A549 (cell line): ENCODE measurements around the gene UNC5B. TPM values are rescaled to one million over a fixed set of nuclear protein-coding genes. Genes with fewer than 3 reads are reported as not detected.

ENCODE experiments used
- ATAC-seq, 2 experiments: fragments of 200-7000 bp in 1 of 2; fragments of >200 bp in 1 of 2; cut with Nextera tagmentation in 1 of 2; cut with Tn5 transposase in 1 of 2; 3 replicates each; pipeline versions ENCODE4 v1.8.0 to v1.9.1; 2018 to 2020; ENCODE audit warnings: mild to moderate bottlenecking in 1 of 2, moderate library complexity in 1 of 2
- CTCF ChIA-PET: fragments of 300-600 bp; sonication (Branson Sonifier 250); formaldehyde crosslinking; extraction: SDS; loops from one replicate; lab custom pipeline; 2021; ENCODE audit warnings: antibody characterized with exemption, inconsistent platforms; lab: Yijun Ruan, JAX
- POLR2A ChIA-PET: fragments of 350-600 bp; formaldehyde crosslinking; extraction: SDS; loops from one replicate; lab custom pipeline; 2021; ENCODE audit warnings: antibody characterized with exemption, inconsistent platforms; lab: Yijun Ruan, JAX
- DNase-seq, 2 experiments: peaks; one replicate each; pipeline versions ENCODE4 v3.0.0 to v3.0.0-alpha.2; 2011 to 2016; ENCODE audit warnings: low read depth in 1 of 2, low spot score in 1 of 2
- FAIRE-seq: peaks from 2 replicates; lab custom pipeline; 2011; peaks lifted over from hg19 to GRCh38; lab: Jason Lieb, UNC
- H3K27ac ChIP-seq, 2 experiments: fragments of >200 bp; sonication (Bioruptor Twin); formaldehyde crosslinking; 3 replicates each; pipeline ENCODE4 v1.5.1; 2016 to 2017
- H3K4me1 ChIP-seq: fragments of >200 bp; sonication (Bioruptor Twin); formaldehyde crosslinking; 3 replicates; pipeline ENCODE4 v1.6.1; 2016
- H3K4me2 ChIP-seq: fragments of >200 bp; sonication (Bioruptor Twin); formaldehyde crosslinking; 3 replicates; pipeline ENCODE4 v1.6.1; 2016
- H3K4me3 ChIP-seq: fragments of >200 bp; sonication (Bioruptor Twin); formaldehyde crosslinking; 3 replicates; pipeline ENCODE4 v1.5.1; 2016
- H3K9me3 ChIP-seq: fragments of >200 bp; sonication (Bioruptor Twin); formaldehyde crosslinking; 3 replicates; pipeline ENCODE4 v1.6.1; 2016
- BCL3 ChIP-seq: fragments of >200 bp; sonication (Bioruptor Twin); formaldehyde crosslinking; IDR thresholded peaks from 3 replicates; pipeline ENCODE4 v1.6.1; 2016
- CEBPB ChIP-seq, 2 experiments: fragments of >200 bp in 1 of 2; sonication (Bioruptor Twin) in 1 of 2; formaldehyde crosslinking in 1 of 2; IDR thresholded peaks; 2 replicates each; pipeline ENCODE4 v1.6.1; 2012 to 2016
- CHD4 ChIP-seq: fragments of 200-600 bp; sonication (generic); IDR thresholded peaks from 2 replicates; pipeline ENCODE4 v1.6.1; 2016; ENCODE audit warnings: antibody characterized with exemption, mild to moderate bottlenecking, borderline replicate concordance
- CTCF ChIP-seq: fragments of >200 bp; sonication (Bioruptor Twin); formaldehyde crosslinking; IDR thresholded peaks from 3 replicates; pipeline ENCODE4 v1.5.1; 2016
- EHF ChIP-seq: fragments of 250-450 bp; sonication (Bioruptor Pico); IDR thresholded peaks from 2 replicates; pipeline ENCODE4 v1.5.0; 2020; ENCODE audit warnings: mild to moderate bottlenecking
- EHMT2 ChIP-seq: fragments of 200-600 bp; sonication (generic); IDR thresholded peaks from 2 replicates; pipeline ENCODE4 v1.6.1; 2016; ENCODE audit warnings: antibody characterized with exemption, low read depth, mild to moderate bottlenecking, moderate library complexity
- FOSL2 ChIP-seq, 2 experiments: fragments of 450-650 bp in 1 of 2; fragments of >200 bp in 1 of 2; sonication (Bioruptor Twin) in 1 of 2; formaldehyde crosslinking; IDR thresholded peaks; 2 replicates each; pipeline versions ENCODE4 v1.5.0 to v1.6.1; 2016 to 2020; ENCODE audit warnings: mild to moderate bottlenecking in 1 of 2, moderate library complexity in 1 of 2
- GATA3 ChIP-seq: IDR thresholded peaks from 2 replicates; pipeline ENCODE4 v1.6.1; 2012; ENCODE audit warnings: borderline replicate concordance
- HES2 ChIP-seq: fragments of >200 bp; sonication (Bioruptor Twin); formaldehyde crosslinking; IDR thresholded peaks from 2 replicates; pipeline ENCODE4 v1.6.1; 2016
- HMGXB4 ChIP-seq: fragments of 250-450 bp; sonication (Bioruptor Pico); IDR thresholded peaks from 2 replicates; pipeline ENCODE4 v1.5.0; 2021; ENCODE audit warnings: mild to moderate bottlenecking, moderate library complexity, borderline replicate concordance
- HOXB13 ChIP-seq: fragments of 250-450 bp; sonication (Bioruptor Pico); IDR thresholded peaks from 2 replicates; pipeline ENCODE4 v1.5.0; 2020; ENCODE audit warnings: low read depth, mild to moderate bottlenecking, moderate library complexity
- HOXB5 ChIP-seq: fragments of 250-450 bp; sonication (Bioruptor Pico); IDR thresholded peaks from 2 replicates; pipeline ENCODE4 v1.5.0; 2020; ENCODE audit warnings: mild to moderate bottlenecking, moderate library complexity
- JUN ChIP-seq, 2 experiments: fragments of >200 bp; sonication (Bioruptor Twin); formaldehyde crosslinking; IDR thresholded peaks; 2 replicates in 1 of 2; 3 replicates in 1 of 2; pipeline ENCODE4 v1.6.1; 2016 to 2017
- KDM1A ChIP-seq: fragments of 200-600 bp; sonication (generic); IDR thresholded peaks from 2 replicates; pipeline ENCODE4 v1.6.1; 2016; ENCODE audit warnings: low read depth, mild to moderate bottlenecking
- MAFK ChIP-seq: fragments of 450-650 bp; IDR thresholded peaks from 2 replicates; pipeline ENCODE4 v1.6.1; 2014; ENCODE audit not compliant: partially characterized antibody
- MAX ChIP-seq: IDR thresholded peaks from 2 replicates; pipeline ENCODE4 v1.6.1; 2012
- MAZ ChIP-seq: fragments of 150-350 bp; IDR thresholded peaks from 2 replicates; pipeline ENCODE4 v1.6.1; 2014; ENCODE audit warnings: antibody characterized with exemption, low read depth, low read length, borderline replicate concordance
- NPAS2 ChIP-seq: fragments of 250-450 bp; sonication (Bioruptor Pico); IDR thresholded peaks from 2 replicates; pipeline ENCODE4 v1.8.0; 2022; ENCODE audit warnings: mild to moderate bottlenecking, moderate library complexity, borderline replicate concordance
- PBX3 ChIP-seq: IDR thresholded peaks from 2 replicates; pipeline ENCODE4 v1.6.1; 2012
- PHF8 ChIP-seq: fragments of 200-600 bp; sonication (generic); IDR thresholded peaks from 2 replicates; pipeline ENCODE4 v1.6.1; 2016; ENCODE audit warnings: low read depth, mild to moderate bottlenecking, antibody characterized with exemption, moderate library complexity, borderline replicate concordance
- POLR2AphosphoS2 ChIP-seq: conservative IDR thresholded peaks from 2 replicates; pipeline ENCODE4 v1.6.1; 2012; ENCODE audit warnings: low read length, improper control_type of control experiment, inconsistent platforms
- RAD21 ChIP-seq, 2 experiments: fragments of >200 bp in 1 of 2; sonication (Bioruptor Twin) in 1 of 2; formaldehyde crosslinking in 1 of 2; IDR thresholded peaks in 1 of 2; conservative IDR thresholded peaks in 1 of 2; 2 replicates in 1 of 2; 3 replicates in 1 of 2; pipeline ENCODE4 v1.6.1; 2012 to 2018; ENCODE audit warnings: inconsistent platforms in 1 of 2
- RARB ChIP-seq: fragments of 250-450 bp; sonication (Bioruptor Pico); IDR thresholded peaks from 2 replicates; pipeline ENCODE4 v1.8.0; 2021; ENCODE audit warnings: mild to moderate bottlenecking, moderate library complexity
- RFX5 ChIP-seq: fragments of 450-650 bp; IDR thresholded peaks from 2 replicates; pipeline ENCODE4 v1.7.1; 2014; ENCODE audit warnings: antibody characterized with exemption, mild to moderate bottlenecking, moderate library complexity
- SREBF2 ChIP-seq: fragments of 450-650 bp; IDR thresholded peaks from 2 replicates; pipeline ENCODE4 v1.6.1; 2014; ENCODE audit warnings: mild to moderate bottlenecking, moderate library complexity
- ZNF302 ChIP-seq: fragments of 250-450 bp; sonication (Bioruptor Pico); IDR thresholded peaks from 2 replicates; pipeline ENCODE4 v1.9.0; 2021; ENCODE audit warnings: inconsistent platforms, mild to moderate bottlenecking, moderate library complexity
- ZSCAN20 ChIP-seq: fragments of 250-450 bp; sonication (Bioruptor Pico); IDR thresholded peaks from 2 replicates; pipeline ENCODE4 v1.8.0; 2022; ENCODE audit warnings: mild to moderate bottlenecking, moderate library complexity
- WGBS: methylation state at CpG from one replicate; pipeline ENCODE4 v1.1.6; 2017; ENCODE audit errors: missing lambda C conversion rate; 5-methylcytosine and 5-hydroxymethylcytosine counted together
- polyA plus RNA-seq, 4 experiments: library from polyadenylated mRNA; depleted of rRNA in 3 of 4; stranded (reverse); fragments of >200 nt; fragmentation: RNase III in 1 of 4; extraction: RNeasy Plus Mini Kit Qiagen cat#74134 plus additional on column Dnase treatment in 1 of 4; gene quantifications; 2 replicates in 3 of 4; 3 replicates in 1 of 4; pipeline ENCODE4 v1.2.3, GENCODE V29; 2011 to 2017

Gene UNC5B
- polyA plus RNA-seq, 2 of the 4 experiments (the other 2 are of a cell fraction), result 0.14 to 1.0 TPM

GRCh38 chr10:71325267-71325666, 112.9 kb downstream of the UNC5B start:
- H3K9me3 ChIP-seq, result no peaks in the 10 kb centered on the region
- DNase-seq, result no peak
- H3K27ac ChIP-seq, result no peak overlapping the region
- POLR2A ChIA-PET, result no interaction called here
- peaks cover 6% of the 10 kb centered on the region for H3K4me1 ChIP-seq
- no peak overlapping the region for H3K4me3 ChIP-seq
- TF ChIP-seq RARB (CRISPR knock-in tag), result no peak
- TF ChIP-seq KDM1A, result no peak
- TF ChIP-seq EHF, result no peak
- TF ChIP-seq NPAS2, result no peak
- TF ChIP-seq MAFK, result no peak
- TF ChIP-seq MAZ, result no peak
- TF ChIP-seq RAD21 (conservative IDR thresholded peaks at IDR 0.05 in 1 of 2, IDR thresholded peaks at IDR 0.05 in 1 of 2), result no peak
- TF ChIP-seq CEBPB (IDR thresholded peaks at IDR 0.05), result no peak
- TF ChIP-seq HOXB13 (CRISPR knock-in tag), result no peak
- no peak for TF ChIP-seq ZSCAN20
- TF ChIP-seq JUN (IDR thresholded peaks at IDR 0.05), result no peak
- TF ChIP-seq CTCF, result no peak
- no peak for TF ChIP-seq GATA3
- no peak for TF ChIP-seq PBX3
- TF ChIP-seq BCL3, result no peak
- TF ChIP-seq PHF8, result no peak
- TF ChIP-seq FOSL2 (IDR thresholded peaks at IDR 0.05), result no peak
- no peak for TF ChIP-seq FOSL2 (CRISPR knock-in tag; IDR thresholded peaks at IDR 0.05)
- TF ChIP-seq, all 56 proteins: peak for 0
- no peak overlapping the region for H3K4me2 ChIP-seq
- FAIRE-seq (no peak), ATAC-seq (no peak)
- CTCF ChIA-PET, result interaction anchor here (0.7 to 44.0 kb wide), 6 partner anchors 11 to 383 kb away, joined by 3 to 977 read pairs (median 6); partner anchors contain the start of gene CDH23
- 96% methylated on average over 6 of the region's 6 CpGs for WGBS

GRCh38 chr10:71326464-71326881, 114.1 kb downstream of the UNC5B start:
- TF ChIP-seq SREBF2 (no peak), KDM1A (no peak), MAX (no peak), FOSL2 (IDR thresholded peaks at IDR 0.05) (no peak), FOSL2 (CRISPR knock-in tag; IDR thresholded peaks at IDR 0.05) (no peak), EHMT2 (no peak), JUN (IDR thresholded peaks at IDR 0.05) (no peak), PHF8 (no peak), HMGXB4 (CRISPR knock-in tag) (no peak), RFX5 (no peak), HES2 (no peak), MAZ (no peak), POLR2AphosphoS2 (no peak), HOXB5 (CRISPR knock-in tag) (no peak), CHD4 (no peak), BCL3 (no peak), ZNF302 (no peak)
- TF ChIP-seq, all 56 proteins: peak for 0
- Histone ChIP-seq H3K4me1 (peaks cover 6% of the 10 kb centered on the region; the same call in 1 of the 3 replicates), H3K4me2 (no peak overlapping the region), H3K9me3 (no peaks in the 10 kb centered on the region), H3K4me3 (no peak overlapping the region), H3K27ac (no peak overlapping the region)
- ChIA-PET CTCF (interaction anchor here (0.7 to 44.0 kb wide), 5 partner anchors 12 to 371 kb away, joined by 3 to 977 read pairs (median 5); partner anchors contain the start of gene CDH23), POLR2A (no interaction called here)
- FAIRE-seq (no peak), DNase-seq (no peak), ATAC-seq (no peak)
- WGBS, result 90% methylated on average over 16 of the region's 16 CpGs
